CD4-positive, alpha-beta T cell treated with Interleukin-6 at 100 ng/mL for 8 hours (primary cell): ENCODE data around the gene RARB.

ENCODE experiments used
- DNase-seq: peaks from one replicate; pipeline ENCODE4 v3.0.0-alpha.2; 2020; ENCODE audit warnings: mixed read lengths, low spot score

The RARB gene

DNA sequence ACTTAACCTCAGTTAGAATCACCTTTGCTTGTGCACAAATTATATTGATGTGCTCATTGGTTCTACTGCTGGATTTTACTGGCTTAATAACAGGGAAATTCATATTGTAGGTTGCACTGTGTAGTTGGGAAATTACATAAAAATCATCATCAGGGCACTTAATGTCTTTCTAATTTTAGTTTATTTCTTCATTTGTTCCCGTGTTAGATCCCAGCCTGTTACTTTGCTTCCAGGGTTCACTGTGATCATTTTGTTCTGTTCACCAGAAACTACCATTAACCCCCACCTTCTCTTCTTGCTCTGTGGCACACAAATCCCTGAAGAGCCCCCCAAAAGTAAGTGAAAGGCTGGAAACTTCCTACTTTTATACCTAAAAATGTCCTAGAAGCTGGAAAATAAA is 80.4 kb downstream of the RARB start:
- DNase-seq: no peak

DNA sequence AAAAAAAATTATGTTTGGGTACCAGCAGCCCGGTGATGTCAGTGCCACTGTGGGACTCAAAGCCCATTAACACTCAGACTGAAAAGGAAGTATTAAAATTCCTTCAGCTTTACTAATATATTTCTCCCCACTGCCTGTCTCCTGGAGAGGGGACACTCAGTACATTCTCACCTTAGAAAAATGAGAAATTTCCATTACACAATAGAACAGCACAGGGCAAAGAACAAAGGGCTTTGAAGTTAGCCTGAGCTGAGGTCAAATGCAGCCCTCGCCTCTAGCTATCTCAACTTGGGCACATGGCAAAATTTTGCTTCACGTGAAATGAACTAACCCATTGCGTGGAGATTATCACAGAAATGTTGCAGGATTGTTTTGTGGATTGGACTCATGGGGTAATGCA is 80.8 kb downstream of the RARB start:
- DNase-seq: no peak

DNA sequence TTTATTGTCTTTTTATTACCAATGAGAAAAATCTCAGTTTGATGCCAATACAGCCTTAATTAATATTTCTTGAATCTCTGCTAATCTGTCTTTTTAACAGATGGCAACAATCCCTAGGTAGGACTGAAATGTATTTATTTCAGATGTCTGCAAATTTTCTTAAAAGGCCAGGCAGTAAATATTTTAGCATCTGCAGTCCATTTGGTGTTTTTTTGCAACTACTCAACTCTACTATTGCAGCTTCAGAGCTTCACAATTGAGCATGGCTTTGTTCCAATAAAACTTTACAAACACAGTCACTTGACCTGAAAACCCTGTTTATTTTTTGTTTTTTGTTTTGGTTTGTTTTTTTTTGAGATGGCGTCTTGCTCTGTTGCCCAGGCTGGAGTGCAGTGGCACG is 82.7 kb downstream of the RARB start:
- DNase-seq: no peak

DNA sequence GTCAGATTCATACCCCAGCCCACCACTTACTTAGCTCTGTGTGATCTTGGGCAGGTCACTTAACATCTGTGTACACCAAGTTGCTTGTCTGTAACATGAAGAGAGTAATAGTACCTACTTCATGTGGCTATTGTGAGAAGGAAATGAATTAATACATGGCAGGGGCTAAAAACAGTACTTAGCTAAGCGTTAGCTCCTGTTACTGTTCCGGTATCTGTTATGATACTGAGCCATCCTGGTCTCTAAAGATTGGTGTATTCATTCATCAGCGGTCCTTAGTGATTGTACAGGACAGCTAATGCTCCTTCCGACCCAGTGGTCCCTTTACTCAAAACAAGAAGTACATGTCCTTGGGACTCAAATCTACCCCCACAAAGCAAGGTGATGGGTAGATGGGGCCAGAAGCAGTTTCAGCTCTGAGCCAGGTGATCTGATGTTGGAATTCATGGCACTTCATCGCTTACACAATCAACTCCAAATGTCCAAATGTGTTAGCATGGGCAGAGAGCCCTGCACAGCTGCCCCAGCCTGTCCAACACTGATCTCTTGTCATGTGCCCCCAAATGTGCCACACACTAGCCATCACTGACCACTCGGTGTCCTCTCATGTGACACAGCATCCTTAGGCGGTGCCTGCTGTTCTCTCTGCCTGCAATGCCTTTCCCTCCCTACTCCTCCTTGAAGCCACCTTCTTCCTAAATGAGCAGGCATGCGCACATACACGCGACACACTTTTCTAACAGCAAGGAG is 84.1 kb downstream of the RARB start:
- no peak for DNase-seq

DNA sequence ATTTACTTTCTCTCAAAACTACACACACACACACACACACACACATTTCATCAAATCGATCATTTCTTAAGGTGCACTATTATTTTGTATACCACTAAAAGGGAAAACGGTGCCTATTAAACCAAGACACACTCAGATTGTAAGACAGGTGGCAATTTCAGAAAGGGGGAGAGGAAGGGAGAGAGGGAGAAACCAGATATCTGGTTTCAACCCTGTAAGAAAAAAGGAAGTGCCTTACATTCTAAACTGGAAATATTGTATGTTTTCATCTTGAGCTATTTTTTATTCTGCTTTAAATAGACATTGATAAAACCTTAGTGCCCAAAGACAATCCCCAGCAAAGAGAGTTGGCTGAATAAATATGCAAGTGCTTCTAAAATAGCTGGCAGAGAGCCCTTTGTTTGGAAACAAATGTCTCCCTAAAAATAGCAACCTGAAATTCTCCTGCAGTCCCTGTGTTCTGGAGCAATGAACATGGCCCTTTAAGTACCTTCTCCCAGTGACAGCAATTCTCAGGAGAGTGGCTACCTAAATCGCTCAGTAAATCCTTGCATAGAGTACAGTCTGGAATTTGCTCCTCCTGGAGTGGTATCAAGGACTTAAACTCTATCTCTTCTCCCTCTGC is 85.7 kb downstream of the RARB start:
- DNase-seq: no peak

DNA sequence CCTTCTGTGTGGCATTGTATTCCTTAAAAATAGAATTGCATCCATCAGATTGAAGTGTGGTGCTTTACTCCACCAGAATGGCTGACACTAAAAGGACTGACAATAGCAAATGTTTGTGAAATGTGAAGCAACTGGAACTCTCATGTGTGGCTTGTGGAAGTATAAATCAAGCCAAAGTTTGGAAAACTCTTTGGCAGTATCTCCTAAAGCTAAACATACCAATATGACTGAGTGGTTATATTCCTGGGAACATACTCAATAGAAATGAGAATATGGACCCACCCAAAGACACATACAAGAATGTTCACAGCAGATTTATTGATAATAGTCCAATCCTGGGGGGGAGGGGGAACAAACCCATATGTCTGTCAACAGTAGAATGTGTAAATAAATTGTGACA is 87.1 kb downstream of the RARB start:
- DNase-seq: no peak

- DNase-seq: no peak
These were observed 93.0 kb downstream of the RARB start for GRCh38 chr3:25520926-25521559.

- DNase-seq: no peak
These were observed 99.3 kb downstream of the RARB start for GRCh38 chr3:25527336-25527735.

DNA sequence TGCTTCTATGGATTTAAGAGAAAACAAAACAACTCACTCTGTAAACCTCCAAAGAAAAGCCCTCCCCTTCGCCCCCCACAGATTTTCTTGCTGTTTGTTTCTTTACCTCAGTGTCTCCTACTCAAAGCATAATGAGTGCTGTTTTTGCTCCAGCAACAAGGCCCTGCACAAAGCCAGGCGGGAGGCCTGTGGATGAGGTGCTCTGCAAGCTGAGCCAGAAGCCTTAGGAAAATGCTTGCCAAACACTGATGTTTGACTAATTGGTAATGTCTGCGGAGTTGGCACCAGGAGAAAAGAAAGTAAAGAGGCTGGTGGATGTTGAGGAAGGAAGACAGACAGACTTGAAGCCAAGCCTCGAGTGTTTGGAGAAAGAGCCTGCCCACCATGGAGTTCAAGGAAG is 99.7 kb downstream of the RARB start:
- no peak for DNase-seq

GRCh38 chr3:25531971-25532370 is 103.9 kb downstream of the RARB start:
- no peak for DNase-seq

DNA sequence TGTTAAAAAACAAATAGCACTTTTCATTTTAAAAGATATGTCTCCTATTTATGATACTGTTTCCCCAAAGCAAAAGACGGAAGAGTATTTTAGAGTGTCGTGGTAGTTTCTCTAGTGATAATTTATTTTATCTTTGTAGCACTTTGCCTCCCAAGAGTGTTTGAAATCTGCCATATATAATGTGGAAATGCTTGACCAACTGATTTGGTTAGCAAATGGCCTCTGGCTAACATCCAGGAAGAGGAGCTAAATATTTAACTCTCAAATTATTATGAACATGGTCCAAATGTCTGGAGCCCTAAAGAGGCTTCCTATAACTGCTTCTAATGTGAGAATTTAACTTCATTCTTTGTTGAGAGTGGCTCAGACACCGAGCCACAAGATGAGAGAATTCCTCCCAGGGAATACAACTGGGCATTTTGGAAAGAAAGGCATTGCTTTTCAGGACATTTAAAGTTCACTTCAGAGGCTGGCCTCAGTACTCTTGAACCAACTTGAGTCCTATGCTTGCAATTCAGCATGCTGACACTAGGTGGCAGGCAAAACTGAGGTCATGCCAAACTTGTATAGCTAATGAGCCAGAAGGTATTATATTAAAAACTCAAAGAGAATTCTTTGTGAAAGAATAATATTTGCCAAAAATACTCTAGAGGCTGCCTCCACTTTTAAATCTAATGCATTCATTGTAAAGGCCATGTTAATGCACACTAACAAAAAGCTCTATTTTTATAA is 104.5 kb downstream of the RARB start:
- no peak for DNase-seq

- DNase-seq: no peak
These were observed 105.3 kb downstream of the RARB start for GRCh38 chr3:25533399-25533798.

GRCh38 chr3:25534007-25534406 is 105.9 kb downstream of the RARB start:
- no peak for DNase-seq

GRCh38 chr3:25536521-25537391 is 108.7 kb downstream of the RARB start:
- no peak for DNase-seq

- no peak for DNase-seq
These were observed 109.5 kb downstream of the RARB start for GRCh38 chr3:25537516-25537915.

GRCh38 chr3:25540273-25540672 is 112.2 kb downstream of the RARB start:
- DNase-seq: no peak

GRCh38 chr3:25542492-25543039 is 114.5 kb downstream of the RARB start:
- DNase-seq: no peak

- no peak for DNase-seq
These were observed 119.0 kb downstream of the RARB start for GRCh38 chr3:25547103-25547502.

- no peak for DNase-seq
These were observed 120.0 kb downstream of the RARB start for GRCh38 chr3:25547943-25548674.

- DNase-seq: no peak
These were observed 120.8 kb downstream of the RARB start for GRCh38 chr3:25548836-25549235.

DNA sequence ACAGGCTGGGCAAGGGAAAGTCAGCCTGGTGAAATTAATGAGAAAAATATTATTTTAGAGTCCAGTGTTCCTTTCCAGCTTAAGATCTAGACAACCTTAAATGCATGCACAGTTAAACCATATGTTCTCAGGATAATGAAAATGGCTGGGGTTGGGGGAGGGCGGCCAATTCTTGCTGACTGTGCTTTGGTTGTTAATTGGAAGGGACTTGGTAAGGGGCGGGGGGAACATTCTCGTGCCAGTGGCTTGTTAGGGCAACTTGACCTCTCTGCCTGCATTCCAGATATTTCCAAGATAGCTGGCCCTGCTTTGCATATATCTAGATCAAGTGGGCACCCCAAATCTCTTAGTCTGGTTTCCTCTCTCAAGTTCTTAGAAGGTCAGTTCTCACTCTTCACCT is 124.2 kb downstream of the RARB start:
- no peak for DNase-seq
